ENCODE measurements around the gene CADM3. TPM values are rescaled to one million over a fixed set of nuclear protein-coding genes. Genes with fewer than 3 reads are reported as not detected.

The CADM3 gene

DNA sequence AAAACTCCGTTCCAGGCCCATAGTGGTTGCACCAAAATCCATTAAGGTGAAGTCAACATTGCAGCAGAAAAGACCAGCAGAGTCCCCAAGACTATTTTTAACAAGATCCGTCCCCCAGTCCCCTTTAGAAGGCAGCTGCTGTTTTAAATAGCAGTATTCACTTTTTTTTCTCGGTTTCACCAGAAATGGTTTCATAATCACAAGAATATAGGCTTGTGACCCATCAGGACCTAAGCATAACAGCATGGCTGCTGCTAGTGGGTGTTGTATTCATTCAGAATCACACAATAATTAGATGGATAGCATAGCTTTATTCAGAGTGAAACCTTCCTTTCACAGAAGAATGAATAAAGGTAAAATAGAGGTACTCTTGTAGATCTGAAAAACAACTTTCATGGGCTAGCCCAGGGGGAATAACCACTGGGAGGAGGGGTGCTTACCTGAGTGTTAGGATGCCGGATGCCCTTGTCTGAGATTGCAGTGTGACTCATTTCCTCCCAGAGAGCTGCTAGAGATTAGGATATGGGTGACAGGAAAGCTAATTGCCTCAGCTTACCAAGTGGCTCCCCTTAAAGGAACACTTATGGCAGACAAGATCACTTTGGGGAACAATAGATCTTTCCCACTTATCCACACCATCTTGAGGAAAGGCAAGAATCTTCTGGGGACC, 68.3 kb downstream of the CADM3 start:
- Histone ChIP-seq H3K36me3 (ENCODE audit: insufficient read depth, low read length) (no peaks in the 10 kb centered on the region), H3K4me3 (ENCODE audit: low read length) (no peak overlapping the region), H3K9ac (ENCODE audit: low read depth, low read length) (no peak overlapping the region), H3K9me3 (replicated peaks; ENCODE audit: low read length) (no peaks in the 10 kb centered on the region), H3K4me2 (ENCODE audit: low read length) (no peak overlapping the region), H3K4me1 (ENCODE audit: control insufficient read depth, insufficient read depth, low read length) (no peaks in the 10 kb centered on the region), H3K27me3 (ENCODE audit: control insufficient read depth, insufficient read depth, low read length) (no peaks in the 10 kb centered on the region)

DNA sequence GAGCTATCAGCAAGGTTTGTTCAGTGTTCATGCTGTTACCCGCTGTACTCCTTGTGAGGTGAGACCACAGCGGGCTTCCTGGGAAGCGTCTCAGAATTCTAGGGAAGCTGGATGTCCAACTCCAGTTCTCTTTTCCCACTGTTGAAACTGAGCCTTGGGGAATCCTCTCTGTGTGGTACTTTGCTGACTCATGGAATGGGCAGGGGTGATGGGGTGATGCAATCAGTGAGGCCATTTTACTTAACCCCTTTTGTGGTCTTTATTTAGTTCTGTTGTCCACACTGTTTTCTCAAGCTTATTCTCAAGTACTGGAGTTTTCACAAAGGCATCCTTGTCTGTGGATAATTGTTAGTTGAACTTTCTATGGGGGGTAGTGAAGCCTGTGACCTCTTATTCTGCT, 75.9 kb downstream of the CADM3 start:
- no peaks in the 10 kb centered on the region for H3K27me3 ChIP-seq (ENCODE audit: control insufficient read depth, insufficient read depth, low read length)
- no peak overlapping the region for H3K4me2 ChIP-seq (ENCODE audit: low read length)
- H3K4me3 ChIP-seq (ENCODE audit: low read length): no peak overlapping the region
- H3K36me3 ChIP-seq (ENCODE audit: insufficient read depth, low read length): no peaks in the 10 kb centered on the region
- H3K9me3 ChIP-seq (replicated peaks; ENCODE audit: low read length): no peaks in the 10 kb centered on the region
- no peaks in the 10 kb centered on the region for H3K4me1 ChIP-seq (ENCODE audit: control insufficient read depth, insufficient read depth, low read length)
- H3K9ac ChIP-seq (ENCODE audit: low read depth, low read length): no peak overlapping the region

DNA sequence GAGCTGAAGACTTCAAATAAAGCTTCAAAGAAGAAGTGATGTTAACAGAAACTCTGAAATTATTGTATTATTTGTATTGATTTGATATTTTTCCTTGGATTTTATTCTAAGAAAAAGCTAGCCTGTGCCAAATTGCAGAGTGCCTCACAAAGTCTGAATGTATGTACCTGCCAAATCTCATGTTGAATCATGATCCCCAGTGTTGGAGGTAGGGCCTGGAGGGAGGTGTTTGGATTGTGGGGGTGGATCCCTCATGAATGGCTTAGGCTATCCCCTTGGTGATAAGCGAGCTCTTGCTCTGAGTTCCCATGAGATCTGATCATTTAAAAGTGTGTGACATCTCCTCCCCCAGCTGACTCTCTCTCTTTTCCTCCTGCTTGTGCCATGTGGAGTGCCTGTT, 76.9 kb downstream of the CADM3 start:
- Histone ChIP-seq H3K4me2 (ENCODE audit: low read length) (no peak overlapping the region), H3K36me3 (ENCODE audit: insufficient read depth, low read length) (no peaks in the 10 kb centered on the region), H3K4me1 (ENCODE audit: control insufficient read depth, insufficient read depth, low read length) (no peaks in the 10 kb centered on the region), H3K27me3 (ENCODE audit: control insufficient read depth, insufficient read depth, low read length) (no peaks in the 10 kb centered on the region), H3K9ac (ENCODE audit: low read depth, low read length) (no peak overlapping the region), H3K4me3 (ENCODE audit: low read length) (no peak overlapping the region), H3K9me3 (replicated peaks; ENCODE audit: low read length) (no peaks in the 10 kb centered on the region)

DNA sequence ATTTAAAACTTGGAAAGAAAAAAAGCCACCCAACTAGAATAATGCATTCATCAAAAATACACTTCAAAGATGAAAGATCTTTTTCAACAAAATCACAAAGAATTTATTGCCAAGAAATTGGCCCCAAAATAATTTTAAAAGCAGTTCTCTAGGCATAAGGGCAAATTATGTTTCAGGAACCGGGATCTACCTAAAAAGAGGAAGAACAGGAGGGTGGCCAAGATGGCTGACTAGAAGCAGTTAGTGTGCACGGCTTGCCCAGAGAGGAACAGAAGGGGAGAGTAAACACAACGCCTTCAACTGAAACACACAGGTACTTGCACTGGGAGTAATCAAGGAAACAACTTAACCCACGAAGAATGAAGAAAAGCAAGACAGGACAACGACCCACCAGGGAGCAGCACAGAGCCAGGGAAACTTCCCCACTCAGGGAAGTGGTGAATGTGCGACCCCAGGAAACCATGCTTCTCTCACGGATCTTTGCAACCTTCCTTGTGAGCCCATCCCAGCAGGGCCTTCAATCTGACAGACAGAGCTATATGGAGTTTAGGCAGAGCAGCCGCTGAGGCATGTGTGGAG, 79.3 kb downstream of the CADM3 start:
- Histone ChIP-seq H3K4me1 (ENCODE audit: control insufficient read depth, insufficient read depth, low read length) (no peaks in the 10 kb centered on the region), H3K9me3 (replicated peaks; ENCODE audit: low read length) (no peaks in the 10 kb centered on the region), H3K4me2 (ENCODE audit: low read length) (no peak overlapping the region), H3K27me3 (ENCODE audit: control insufficient read depth, insufficient read depth, low read length) (no peaks in the 10 kb centered on the region), H3K36me3 (ENCODE audit: insufficient read depth, low read length) (no peaks in the 10 kb centered on the region), H3K9ac (ENCODE audit: low read depth, low read length) (no peak overlapping the region), H3K4me3 (ENCODE audit: low read length) (no peak overlapping the region)

Small RNA genes within 50 kb of the gene (small RNA-seq; reads per million reads assigned to genes)
- gene RNA5SP60: not detected

All from skeletal muscle satellite cell (primary cell).